ENCODE measurements around the gene CCDC148. TPM values are rescaled to one million over a fixed set of nuclear protein-coding genes. Genes with fewer than 3 reads are reported as not detected.
"Not testable (repeated sequence)": the region's sequence is repeated elsewhere in the genome, so short reads cannot be mapped to it uniquely, and the experiment has no call there.

CCDC148 gene
- total RNA-seq, 1 donor from 2014 or later: not detected

DNA sequence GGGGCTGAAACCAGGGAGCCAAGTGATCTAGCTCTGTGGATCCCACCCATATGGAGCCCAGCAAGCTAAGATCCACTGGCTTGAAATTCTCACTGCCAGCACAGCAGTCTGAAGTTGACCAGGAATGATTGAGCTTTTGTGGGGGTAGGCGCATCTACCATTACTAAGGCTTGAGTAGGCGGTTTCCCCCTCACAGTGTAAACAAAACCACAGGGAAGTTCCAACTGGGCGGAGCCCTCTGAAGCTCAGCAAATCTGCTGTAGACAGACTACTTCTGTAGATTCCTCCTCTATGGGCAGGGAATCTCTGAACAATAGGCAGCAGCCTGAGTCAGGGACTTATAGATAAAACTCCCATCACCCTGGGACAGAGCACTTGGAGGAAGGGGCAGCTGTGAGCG lies 96.7 kb downstream of the CCDC148 start:
- H3K4me3 Mint-ChIP-seq (ENCODE audit: low read depth): no peak overlapping the region
- intact Hi-C loops (cut with micrococcal nuclease): no loop called here
- H3K4me1 Mint-ChIP-seq (ENCODE audit: low read depth): no peaks in the 10 kb centered on the region
- H3K27ac Mint-ChIP-seq: no peak overlapping the region
- H3K9me3 Mint-ChIP-seq: peaks cover 7% of the 10 kb centered on the region
- no peaks in the 10 kb centered on the region for H3K36me3 Mint-ChIP-seq (ENCODE audit: low read depth)
- DNase-seq (ENCODE audit: low spot score): no peak
- no peaks in the 10 kb centered on the region for H3K27me3 Mint-ChIP-seq (ENCODE audit: low read depth)

DNA sequence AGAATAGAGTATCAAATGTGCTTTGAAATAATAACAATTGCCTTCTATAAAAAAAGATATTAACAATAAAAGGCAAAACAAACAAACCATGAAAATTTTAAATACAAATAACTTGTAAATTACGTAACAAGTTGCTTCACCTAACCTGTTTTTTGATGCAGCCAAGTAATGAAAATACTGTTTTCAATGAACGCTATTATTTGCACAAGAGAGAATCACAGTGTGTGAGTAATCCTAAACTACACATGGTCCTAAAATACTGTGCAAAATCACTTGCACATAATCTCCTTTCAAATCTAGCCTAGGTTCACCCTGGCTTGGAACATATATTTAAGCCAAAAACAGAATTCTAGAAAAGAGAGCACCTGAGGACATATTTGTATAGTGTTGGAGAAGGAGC lies 98.9 kb downstream of the CCDC148 start:
- Mint-ChIP-seq H3K27ac (no peak overlapping the region), H3K36me3 (ENCODE audit: low read depth) (no peaks in the 10 kb centered on the region), H3K9me3 (peaks cover 5% of the 10 kb centered on the region), H3K4me3 (ENCODE audit: low read depth) (no peak overlapping the region), H3K4me1 (ENCODE audit: low read depth) (no peaks in the 10 kb centered on the region), H3K27me3 (ENCODE audit: low read depth) (no peaks in the 10 kb centered on the region)
- intact Hi-C loops (cut with micrococcal nuclease): no loop called here
- DNase-seq (ENCODE audit: low spot score): no peak

DNA sequence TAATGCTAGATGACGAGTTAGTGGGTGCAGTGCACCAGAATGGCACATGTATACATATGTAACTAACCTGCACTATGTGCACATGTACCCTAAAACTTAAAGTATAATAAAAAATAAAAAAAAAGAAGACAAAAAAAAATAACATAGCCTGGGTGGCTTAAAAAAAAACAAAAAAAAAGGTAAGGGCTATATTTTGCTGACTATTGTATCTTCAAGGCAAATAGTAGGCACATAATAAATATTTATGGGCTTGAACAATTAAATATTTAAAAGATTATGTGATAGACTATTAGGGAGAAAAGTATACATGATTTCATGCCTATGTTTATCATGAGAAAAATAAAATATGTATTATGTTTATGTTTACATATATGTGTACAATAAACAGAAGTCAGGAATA lies 99.4 kb downstream of the CCDC148 start:
- H3K27me3 Mint-ChIP-seq (ENCODE audit: low read depth): no peaks in the 10 kb centered on the region
- H3K27ac Mint-ChIP-seq: no peak overlapping the region
- H3K4me1 Mint-ChIP-seq (ENCODE audit: low read depth): no peaks in the 10 kb centered on the region
- H3K36me3 Mint-ChIP-seq (ENCODE audit: low read depth): no peaks in the 10 kb centered on the region
- intact Hi-C loops (cut with micrococcal nuclease): no loop called here
- DNase-seq (ENCODE audit: low spot score): no peak
- H3K4me3 Mint-ChIP-seq (ENCODE audit: low read depth): no peak overlapping the region
- peaks cover 5% of the 10 kb centered on the region for H3K9me3 Mint-ChIP-seq

DNA sequence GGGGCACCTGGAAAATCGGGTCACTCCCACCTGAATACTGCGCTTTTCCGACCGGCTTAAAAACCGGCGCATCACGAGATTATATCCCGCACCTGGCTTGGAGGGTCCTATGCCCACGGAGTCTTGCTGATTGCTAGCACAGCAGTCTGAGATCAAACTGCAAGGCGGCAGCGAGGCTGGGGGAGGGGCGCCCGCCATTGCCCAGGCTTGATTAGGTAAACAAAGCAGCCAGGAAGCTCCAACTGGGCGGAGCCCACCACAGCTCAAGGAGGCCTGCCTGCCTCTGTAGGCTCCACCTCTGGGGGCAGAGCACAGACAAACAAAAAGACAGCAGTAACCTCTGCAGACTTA lies 105.1 kb downstream of the CCDC148 start:
- H3K36me3 Mint-ChIP-seq (ENCODE audit: low read depth); H3K4me1 Mint-ChIP-seq (ENCODE audit: low read depth); H3K9me3 Mint-ChIP-seq; intact Hi-C loops (cut with micrococcal nuclease); H3K27me3 Mint-ChIP-seq (ENCODE audit: low read depth); H3K4me3 Mint-ChIP-seq (ENCODE audit: low read depth); DNase-seq (ENCODE audit: low spot score); H3K27ac Mint-ChIP-seq: not testable (repeated sequence)

DNA sequence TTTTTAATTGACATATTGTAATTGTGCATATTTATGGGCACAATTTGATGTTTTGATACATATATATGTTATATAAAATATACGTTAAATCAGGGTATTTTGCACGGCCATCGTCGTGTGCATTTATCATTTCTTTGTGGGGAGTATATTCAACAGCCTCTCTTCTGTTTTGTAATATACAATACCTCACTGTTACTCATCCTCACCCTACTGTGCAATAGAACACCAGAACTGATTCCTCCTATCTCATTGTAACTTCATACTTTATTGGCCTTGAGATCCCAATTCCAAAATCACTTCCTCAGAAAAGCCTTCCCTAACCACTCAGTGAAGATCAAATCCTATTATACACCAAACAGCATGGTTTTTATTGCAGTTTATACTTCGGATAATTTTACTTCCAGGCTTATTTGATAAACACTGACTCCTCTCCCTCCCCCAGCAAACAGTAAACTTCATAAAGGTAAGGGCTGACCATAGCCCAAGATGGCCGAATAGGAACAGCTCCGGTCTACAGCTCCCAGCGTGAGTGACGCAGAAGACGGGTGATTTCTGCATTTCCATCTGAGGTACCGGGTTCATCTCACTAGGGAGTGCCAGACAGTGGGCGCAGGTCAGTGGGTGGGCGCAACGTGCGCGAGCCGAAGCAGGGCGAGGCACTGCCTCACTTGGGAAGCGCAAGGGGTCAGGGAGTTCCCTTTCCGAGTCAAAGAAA lies 105.6 kb downstream of the CCDC148 start:
- H3K4me3 Mint-ChIP-seq (ENCODE audit: low read depth); intact Hi-C loops (cut with micrococcal nuclease); H3K4me1 Mint-ChIP-seq (ENCODE audit: low read depth); DNase-seq (ENCODE audit: low spot score); H3K27ac Mint-ChIP-seq; H3K27me3 Mint-ChIP-seq (ENCODE audit: low read depth); H3K36me3 Mint-ChIP-seq (ENCODE audit: low read depth); H3K9me3 Mint-ChIP-seq: not testable (repeated sequence)

DNA sequence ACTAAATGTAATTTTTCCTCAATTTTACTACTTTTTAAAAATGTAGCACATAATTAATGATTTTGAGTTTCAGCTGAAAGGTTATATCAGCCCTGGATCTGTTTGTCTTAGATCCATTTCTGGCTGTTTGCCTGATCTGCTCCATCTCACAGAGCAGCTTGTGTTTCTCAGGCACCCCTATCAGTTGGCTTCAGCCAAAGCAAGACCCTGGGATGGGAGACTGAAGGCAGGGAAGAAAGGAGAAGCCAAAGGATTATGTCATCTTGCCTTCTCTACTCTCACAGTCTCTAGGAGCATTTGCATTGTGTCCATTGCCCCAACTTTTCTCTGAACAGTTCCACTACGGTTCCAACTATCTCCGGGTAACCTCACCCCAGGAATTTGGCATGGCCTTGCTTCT lies 110.5 kb downstream of the CCDC148 start:
- H3K4me1 Mint-ChIP-seq (ENCODE audit: low read depth): no peaks in the 10 kb centered on the region
- intact Hi-C loops (cut with micrococcal nuclease): no loop called here
- no peak for DNase-seq (ENCODE audit: low spot score)
- H3K27ac Mint-ChIP-seq: no peak overlapping the region
- no peak overlapping the region for H3K4me3 Mint-ChIP-seq (ENCODE audit: low read depth)
- no peaks in the 10 kb centered on the region for H3K36me3 Mint-ChIP-seq (ENCODE audit: low read depth)
- H3K9me3 Mint-ChIP-seq: no peaks in the 10 kb centered on the region
- H3K27me3 Mint-ChIP-seq (ENCODE audit: low read depth): no peaks in the 10 kb centered on the region

DNA sequence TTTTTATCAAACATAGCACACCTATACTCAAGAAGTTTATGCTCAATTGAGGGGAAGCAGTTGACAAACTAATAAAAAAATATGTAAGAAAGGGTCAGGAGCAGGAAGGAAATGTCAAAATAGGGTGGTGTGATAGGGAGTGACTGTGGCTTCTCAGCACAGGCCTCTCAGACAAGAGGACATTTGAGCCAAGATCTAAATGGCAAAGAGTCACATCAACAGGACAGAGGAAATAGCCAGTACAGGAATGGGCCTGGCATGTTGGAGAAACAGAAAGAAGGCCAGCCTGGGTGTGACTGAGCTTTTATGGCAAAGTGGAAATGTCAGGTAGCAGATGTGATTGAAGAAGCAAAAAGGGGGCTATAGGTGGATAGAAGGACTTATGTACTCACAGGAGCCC lies 117.0 kb downstream of the CCDC148 start:
- Mint-ChIP-seq H3K27me3 (ENCODE audit: low read depth) (peaks cover 1% of the 10 kb centered on the region), H3K36me3 (ENCODE audit: low read depth) (no peaks in the 10 kb centered on the region), H3K4me3 (ENCODE audit: low read depth) (no peak overlapping the region), H3K9me3 (no peaks in the 10 kb centered on the region), H3K4me1 (ENCODE audit: low read depth) (no peaks in the 10 kb centered on the region), H3K27ac (no peak overlapping the region)
- no peak for DNase-seq (ENCODE audit: low spot score)
- intact Hi-C loops (cut with micrococcal nuclease): no loop called here

DNA sequence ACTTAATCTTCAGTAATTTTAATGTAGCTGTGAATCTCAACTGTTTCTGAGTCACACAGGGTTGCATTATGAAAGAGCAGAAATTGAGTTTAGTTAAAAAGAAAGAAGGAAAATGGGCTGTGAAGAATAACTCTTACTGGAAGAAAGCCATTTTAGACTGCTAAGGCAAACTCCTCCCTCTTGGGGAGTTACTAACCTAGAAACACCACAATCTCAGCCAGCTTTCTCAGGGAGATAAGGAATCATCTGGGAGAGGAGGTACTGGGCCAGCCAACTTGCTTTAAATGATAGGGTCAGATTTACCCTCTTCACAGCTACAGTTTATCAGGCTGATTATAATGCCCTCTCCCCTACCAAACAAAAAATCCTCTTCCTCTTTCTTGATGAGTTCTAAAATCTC lies 119.5 kb downstream of the CCDC148 start:
- intact Hi-C loops (cut with micrococcal nuclease): no loop called here
- Mint-ChIP-seq H3K4me1 (ENCODE audit: low read depth) (no peaks in the 10 kb centered on the region), H3K9me3 (no peaks in the 10 kb centered on the region), H3K4me3 (ENCODE audit: low read depth) (no peak overlapping the region), H3K36me3 (ENCODE audit: low read depth) (no peaks in the 10 kb centered on the region), H3K27ac (no peak overlapping the region), H3K27me3 (ENCODE audit: low read depth) (peaks cover 1% of the 10 kb centered on the region)
- no peak for DNase-seq (ENCODE audit: low spot score)

DNA sequence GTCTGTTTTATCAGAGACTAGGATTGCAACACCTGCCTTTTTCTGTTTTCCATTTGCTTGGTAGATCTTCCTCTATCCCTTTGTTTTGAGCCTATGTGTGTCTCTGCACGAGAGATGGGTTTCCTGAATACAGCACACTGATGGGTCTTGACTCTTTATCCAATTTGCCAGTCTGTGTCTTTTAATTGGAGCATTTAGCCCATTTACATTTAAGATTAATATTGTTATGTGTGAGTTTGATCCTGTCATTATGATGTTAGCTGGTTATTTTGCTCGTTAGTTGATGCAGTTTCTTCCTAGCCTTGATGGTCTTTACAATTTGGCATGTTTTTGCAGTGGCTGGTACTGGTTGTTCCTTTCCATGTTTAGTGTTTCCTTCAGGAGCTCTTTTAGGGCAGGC lies 124.8 kb downstream of the CCDC148 start:
- H3K9me3 Mint-ChIP-seq; intact Hi-C loops (cut with micrococcal nuclease); DNase-seq (ENCODE audit: low spot score); H3K27ac Mint-ChIP-seq; H3K4me3 Mint-ChIP-seq (ENCODE audit: low read depth); H3K4me1 Mint-ChIP-seq (ENCODE audit: low read depth); H3K27me3 Mint-ChIP-seq (ENCODE audit: low read depth); H3K36me3 Mint-ChIP-seq (ENCODE audit: low read depth): not testable (repeated sequence)

DNA sequence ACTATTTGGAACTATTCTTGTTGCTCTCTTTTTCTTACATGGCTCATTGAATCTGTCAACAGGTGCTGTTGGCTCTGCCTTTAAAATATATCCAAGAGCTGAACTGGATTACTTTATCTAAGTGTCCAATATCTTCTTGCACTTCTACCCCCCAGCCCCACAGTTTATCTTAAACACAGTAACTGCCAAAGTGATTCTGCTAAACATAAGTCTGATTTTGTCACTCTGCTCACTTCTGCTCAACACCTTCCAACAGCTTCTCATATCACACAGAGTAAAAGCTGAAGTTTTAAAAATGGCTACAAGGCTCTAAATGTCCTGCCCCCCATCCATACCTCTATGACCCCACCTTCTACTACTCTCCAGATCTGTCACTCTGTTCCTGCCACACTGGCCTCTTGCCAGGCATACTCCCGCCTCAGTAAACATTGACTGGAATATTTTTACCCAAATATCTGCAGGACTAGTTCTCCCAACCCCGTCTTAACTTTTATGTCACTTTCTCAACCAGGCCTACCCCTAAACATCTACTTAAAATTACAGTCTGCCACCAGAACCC lies 130.7 kb downstream of the CCDC148 start:
- Mint-ChIP-seq H3K27ac (no peak overlapping the region), H3K4me1 (ENCODE audit: low read depth) (no peaks in the 10 kb centered on the region), H3K36me3 (ENCODE audit: low read depth) (no peaks in the 10 kb centered on the region), H3K9me3 (no peaks in the 10 kb centered on the region), H3K27me3 (ENCODE audit: low read depth) (no peaks in the 10 kb centered on the region), H3K4me3 (ENCODE audit: low read depth) (no peak overlapping the region)
- DNase-seq (ENCODE audit: low spot score): no peak
- intact Hi-C loops (cut with micrococcal nuclease): no loop called here

DNA sequence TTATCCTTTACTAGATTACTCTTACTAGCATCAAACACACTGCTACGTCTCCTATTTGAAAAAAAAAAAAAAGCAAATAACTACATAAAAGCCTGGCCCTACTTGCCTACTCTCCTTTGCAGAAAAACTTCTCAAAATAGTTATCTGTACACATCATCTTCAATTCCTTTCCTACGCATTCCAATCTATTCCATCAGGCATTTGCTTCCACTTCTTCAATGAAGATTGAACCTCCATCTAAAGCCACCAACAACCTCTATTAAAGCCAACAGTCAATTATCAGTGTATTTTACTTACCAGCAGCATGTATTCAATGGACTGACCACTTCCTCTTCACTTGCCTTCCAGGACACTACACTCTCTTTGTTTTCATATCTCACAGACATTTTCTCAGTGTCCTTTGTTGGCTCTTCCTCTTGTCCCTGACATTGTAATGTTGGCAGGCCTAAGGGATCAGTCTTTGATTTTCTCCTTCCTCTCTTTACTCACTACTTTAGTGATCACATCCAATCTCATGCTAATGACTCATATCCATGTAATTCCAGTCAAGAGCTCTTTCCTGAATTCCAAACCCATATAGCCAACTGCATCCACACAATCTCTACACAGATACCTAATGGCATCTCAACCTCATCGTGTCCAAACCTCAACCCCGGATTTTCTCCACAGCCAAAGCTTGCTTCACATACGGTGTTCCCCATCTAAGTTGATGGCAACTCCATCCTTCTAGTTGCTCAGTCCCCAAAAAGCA lies 131.3 kb downstream of the CCDC148 start:
- H3K9me3 Mint-ChIP-seq: no peaks in the 10 kb centered on the region
- no peak overlapping the region for H3K27ac Mint-ChIP-seq
- H3K4me1 Mint-ChIP-seq (ENCODE audit: low read depth): no peaks in the 10 kb centered on the region
- H3K36me3 Mint-ChIP-seq (ENCODE audit: low read depth): no peaks in the 10 kb centered on the region
- H3K27me3 Mint-ChIP-seq (ENCODE audit: low read depth): no peaks in the 10 kb centered on the region
- no peak for DNase-seq (ENCODE audit: low spot score)
- H3K4me3 Mint-ChIP-seq (ENCODE audit: low read depth): no peak overlapping the region
- intact Hi-C loops (cut with micrococcal nuclease): no loop called here

DNA sequence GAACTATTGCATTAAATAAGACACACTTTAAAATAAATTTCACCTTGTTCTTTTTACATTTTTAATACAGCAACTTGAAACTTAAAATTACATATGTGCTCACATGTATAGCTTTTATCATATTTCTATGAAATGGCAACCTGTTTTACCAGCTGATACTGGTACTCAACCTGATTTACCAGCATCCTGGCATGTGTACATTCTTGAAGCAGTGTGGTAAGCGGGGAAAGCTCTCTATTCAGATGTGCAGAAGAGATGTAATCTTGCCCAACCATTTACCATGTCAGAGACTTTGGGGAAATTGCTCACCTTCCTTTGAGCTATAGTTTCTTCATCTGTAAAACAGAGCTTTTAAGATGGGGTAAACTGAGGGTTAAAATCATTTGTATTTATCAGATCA lies 133.2 kb downstream of the CCDC148 start:
- Mint-ChIP-seq H3K4me3 (ENCODE audit: low read depth) (no peak overlapping the region), H3K9me3 (no peaks in the 10 kb centered on the region), H3K27me3 (ENCODE audit: low read depth) (no peaks in the 10 kb centered on the region), H3K4me1 (ENCODE audit: low read depth) (no peaks in the 10 kb centered on the region), H3K36me3 (ENCODE audit: low read depth) (no peaks in the 10 kb centered on the region), H3K27ac (no peak overlapping the region)
- intact Hi-C loops (cut with micrococcal nuclease): no loop called here
- DNase-seq (ENCODE audit: low spot score): no peak

DNA sequence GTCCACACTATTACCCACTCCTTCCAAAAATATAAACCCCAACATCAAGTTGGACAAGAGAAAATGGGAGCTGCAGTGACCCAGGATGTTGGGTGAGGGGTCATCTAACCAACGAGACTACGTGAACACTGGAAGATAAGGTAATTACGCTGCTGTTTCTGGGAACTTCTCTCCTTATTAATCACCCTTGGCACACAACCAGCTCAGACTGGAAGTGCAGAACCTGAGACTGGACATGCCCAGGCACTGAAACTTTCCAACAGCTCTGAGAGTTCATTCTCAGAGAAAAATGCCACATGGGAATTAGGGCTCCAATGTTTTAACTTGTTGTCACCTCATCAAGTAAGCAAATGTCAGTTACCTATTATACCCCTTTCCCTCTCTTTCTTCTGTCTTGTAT lies 135.3 kb downstream of the CCDC148 start:
- no peaks in the 10 kb centered on the region for H3K9me3 Mint-ChIP-seq
- no peaks in the 10 kb centered on the region for H3K4me1 Mint-ChIP-seq (ENCODE audit: low read depth)
- no peak for DNase-seq (ENCODE audit: low spot score)
- no peak overlapping the region for H3K4me3 Mint-ChIP-seq (ENCODE audit: low read depth)
- no peak overlapping the region for H3K27ac Mint-ChIP-seq
- intact Hi-C loops (cut with micrococcal nuclease): no loop called here
- no peaks in the 10 kb centered on the region for H3K27me3 Mint-ChIP-seq (ENCODE audit: low read depth)
- H3K36me3 Mint-ChIP-seq (ENCODE audit: low read depth): no peaks in the 10 kb centered on the region

Measured in activated T-helper 2 cell treated with anti-CD3 and anti-CD28 coated beads, Interferon-gamma antibody, Interleukin-2, Interleukin-4, amounts not matched to agents 10 μg/mL and 5 μg/mL and 100 μg/mL, durations not matched to agents 14 hours and 24 hours and 36 hours (primary cell).